CD4-positive, alpha-beta T cell (primary cell): Measurements from ENCODE around the gene TMEM72. TPM values are rescaled to one million over a fixed set of nuclear protein-coding genes. Genes with fewer than 3 reads are reported as not detected.

Experiments used
- ATAC-seq: fragments of 200-7000 bp; cut with Tn5 transposase; one replicate; pipeline ENCODE4 v1.10.0; 2022; ENCODE audit warnings: mild to moderate bottlenecking; ENCODE audit not compliant: poor library complexity
- CTCF ChIA-PET: fragments of 350-600 bp; sonication (Branson Sonifier 250); formaldehyde crosslinking; loops from one replicate; lab custom pipeline; 2021; ENCODE audit warnings: antibody characterized with exemption, inconsistent platforms; lab: Charles Lee
- POLR2A ChIA-PET: fragments of 350-600 bp; sonication (Branson Sonifier 250); formaldehyde crosslinking; loops from one replicate; lab custom pipeline; 2021; ENCODE audit warnings: antibody characterized with exemption, inconsistent platforms; lab: Charles Lee
- DNase-seq, 14 experiments: peaks; one replicate each; pipeline ENCODE4 v3.0.0-alpha.2; 2013 to 2020; ENCODE audit warnings: mixed read lengths in 2 of 14
- H3K27ac ChIP-seq, 2 donors: one replicate each; pipeline versions ENCODE4 v1.5.1 to v1.7.0; 2013; ENCODE audit warnings: low read length in 2 of 2, low read depth in 1 of 2, mild to moderate bottlenecking in 1 of 2
- H3K27me3 ChIP-seq, 2 experiments: 1 replicate in 1 of 2; 2 replicates in 1 of 2; pipeline versions ENCODE4 v1.6.1 to v1.7.0; 2013; ENCODE audit warnings: low read length in 2 of 2, control low read depth in 1 of 2, mild to moderate bottlenecking in 1 of 2, moderate library complexity in 1 of 2; ENCODE audit not compliant: insufficient read depth in 2 of 2, control insufficient read depth in 1 of 2
- H3K36me3 ChIP-seq: one replicate; pipeline ENCODE4 v1.6.1; 2013; ENCODE audit warnings: low read length, control low read depth; ENCODE audit not compliant: insufficient read depth
- H3K4me1 ChIP-seq: one replicate; pipeline ENCODE4 v1.6.1; 2013; ENCODE audit warnings: low read length, control low read depth; ENCODE audit not compliant: insufficient read depth
- H3K4me3 ChIP-seq: one replicate; pipeline ENCODE4 v1.5.1; 2013; ENCODE audit warnings: mild to moderate bottlenecking, low read length, moderate library complexity
- H3K9me3 ChIP-seq, 2 experiments: 1 replicate in 1 of 2; 2 replicates in 1 of 2; pipeline versions ENCODE4 v1.6.1 to v1.7.0; 2013; ENCODE audit warnings: low read length in 2 of 2, mild to moderate bottlenecking in 2 of 2, control low read depth in 1 of 2, moderate library complexity in 1 of 2; ENCODE audit not compliant: control insufficient read depth in 1 of 2, insufficient read depth in 1 of 2
- H3K27ac Mint-ChIP-seq: one replicate; pipeline ENCODE4 v1.8.0; 2020; ENCODE audit warnings: mixed read lengths
- H3K27me3 Mint-ChIP-seq: one replicate; pipeline ENCODE4 v1.8.0; 2021; ENCODE audit warnings: mixed read lengths
- H3K36me3 Mint-ChIP-seq: one replicate; pipeline ENCODE4 v1.8.0; 2021; ENCODE audit warnings: low read depth, mixed read lengths
- H3K4me1 Mint-ChIP-seq: one replicate; pipeline ENCODE4 v1.8.0; 2021; ENCODE audit warnings: low read depth, mixed read lengths
- H3K4me3 Mint-ChIP-seq: one replicate; pipeline ENCODE4 v1.8.0; 2020; ENCODE audit warnings: mild to moderate bottlenecking, mixed read lengths
- H3K9me3 Mint-ChIP-seq: one replicate; pipeline ENCODE4 v1.8.0; 2020; ENCODE audit warnings: mixed read lengths
- intact Hi-C, 2 experiments: fragments of 100-400 bp; cut with DNase I in 1 of 2; cut with micrococcal nuclease in 1 of 2; formaldehyde crosslinking; loops; one replicate each; pipeline versions ENCODE4 v1.15.1 to v1.9.0; 2023 to 2025; cut with DNase I, micrococcal nuclease
- total RNA-seq, 174 experiments: library from RNA in 2 of 174; stranded (reverse) in 2 of 174; gene quantifications; one replicate each; pipeline ENCODE4 v1.2.3 and lab custom pipeline; 2021 to 2026
- TF ChIP-seq, protein P1 (sequence below): fragments of 200-600 bp; IDR thresholded peaks from one replicate; pipeline ENCODE4 v1.8.0; 2022; ENCODE audit warnings: antibody characterized with exemption, mild to moderate bottlenecking

The TMEM72 gene
- total RNA-seq, 2 experiments from 2014 or later, result not detected

- no peak for ATAC-seq
- H3K27ac ChIP-seq, result no peak overlapping the region
- H3K27me3 Mint-ChIP-seq, result no peaks in the 10 kb centered on the region
- H3K4me1 Mint-ChIP-seq, result peaks cover 25% of the 10 kb centered on the region
- H3K4me3 ChIP-seq, result no peak overlapping the region
- H3K27ac Mint-ChIP-seq, result no peak overlapping the region
- H3K4me3 Mint-ChIP-seq, result peak overlapping the region; percentile 48
- ChIA-PET CTCF (no interaction called here), POLR2A (no interaction called here)
- intact Hi-C loops, result loop anchor here in 1 of 2 experiments (5.0 to 10.0 kb wide), 3 partner anchors 78 to 1820 kb away; partner anchors contain the start of gene CSGALNACT2
- H3K9me3 Mint-ChIP-seq, result no peaks in the 10 kb centered on the region
- no peaks in the 10 kb centered on the region for H3K27me3 ChIP-seq
- no peaks in the 10 kb centered on the region for H3K9me3 ChIP-seq
- H3K36me3 Mint-ChIP-seq, result peaks cover 13% of the 10 kb centered on the region
- H3K4me1 ChIP-seq, result peaks cover 17% of the 10 kb centered on the region
- H3K36me3 ChIP-seq, result no peaks in the 10 kb centered on the region
- DNase-seq, result no peak
- TF ChIP-seq, protein P1, sequence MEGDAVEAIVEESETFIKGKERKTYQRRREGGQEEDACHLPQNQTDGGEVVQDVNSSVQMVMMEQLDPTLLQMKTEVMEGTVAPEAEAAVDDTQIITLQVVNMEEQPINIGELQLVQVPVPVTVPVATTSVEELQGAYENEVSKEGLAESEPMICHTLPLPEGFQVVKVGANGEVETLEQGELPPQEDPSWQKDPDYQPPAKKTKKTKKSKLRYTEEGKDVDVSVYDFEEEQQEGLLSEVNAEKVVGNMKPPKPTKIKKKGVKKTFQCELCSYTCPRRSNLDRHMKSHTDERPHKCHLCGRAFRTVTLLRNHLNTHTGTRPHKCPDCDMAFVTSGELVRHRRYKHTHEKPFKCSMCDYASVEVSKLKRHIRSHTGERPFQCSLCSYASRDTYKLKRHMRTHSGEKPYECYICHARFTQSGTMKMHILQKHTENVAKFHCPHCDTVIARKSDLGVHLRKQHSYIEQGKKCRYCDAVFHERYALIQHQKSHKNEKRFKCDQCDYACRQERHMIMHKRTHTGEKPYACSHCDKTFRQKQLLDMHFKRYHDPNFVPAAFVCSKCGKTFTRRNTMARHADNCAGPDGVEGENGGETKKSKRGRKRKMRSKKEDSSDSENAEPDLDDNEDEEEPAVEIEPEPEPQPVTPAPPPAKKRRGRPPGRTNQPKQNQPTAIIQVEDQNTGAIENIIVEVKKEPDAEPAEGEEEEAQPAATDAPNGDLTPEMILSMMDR, result no peak
These were observed 43.8 kb downstream of the TMEM72 start for GRCh38 chr10:44954962-44955361.

DNA sequence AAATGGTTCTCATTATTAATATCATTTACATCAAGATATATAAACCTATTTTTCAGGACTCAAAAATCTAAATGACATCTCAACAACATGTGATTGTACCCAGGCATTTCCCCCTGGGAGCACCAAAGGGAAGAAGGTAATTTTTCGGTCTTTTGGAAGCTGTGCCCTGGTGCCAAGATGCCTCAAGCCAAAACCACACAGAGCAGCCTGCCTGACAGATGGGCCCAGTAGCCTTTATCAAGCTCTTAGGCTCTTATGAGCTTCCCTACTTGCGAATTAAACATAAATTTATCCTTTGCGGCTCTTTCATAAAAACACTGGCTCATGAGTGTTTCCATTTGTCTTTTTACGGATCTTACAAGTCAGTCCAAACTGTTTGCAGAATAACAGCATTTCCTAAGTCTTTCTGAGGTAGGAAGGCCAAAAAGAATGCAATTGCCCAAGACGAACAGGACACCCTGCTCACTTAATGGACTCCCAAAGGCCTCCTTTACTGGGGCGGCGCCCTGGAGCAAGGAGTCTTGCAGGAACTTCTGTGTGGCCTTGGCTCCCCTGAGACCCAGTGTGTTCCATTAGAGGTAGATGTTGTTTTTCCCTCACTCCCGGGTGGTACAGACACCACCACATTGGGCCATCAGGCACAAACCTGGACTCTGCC, 44.4 kb downstream of the TMEM72 start:
- intact Hi-C loops, result loop anchor here in 1 of 2 experiments (5.0 to 10.0 kb wide), 3 partner anchors 78 to 1821 kb away; partner anchors contain the start of gene CSGALNACT2
- Histone ChIP-seq H3K4me1 (peaks cover 23% of the 10 kb centered on the region), H3K9me3 (no peaks in the 10 kb centered on the region), H3K36me3 (no peaks in the 10 kb centered on the region), H3K4me3 (no peak overlapping the region), H3K27ac (no peak overlapping the region), H3K27me3 (no peaks in the 10 kb centered on the region)
- TF ChIP-seq, protein P1, result no peak
- ATAC-seq, result no peak
- Mint-ChIP-seq H3K27me3 (no peaks in the 10 kb centered on the region), H3K9me3 (no peaks in the 10 kb centered on the region), H3K36me3 (peaks cover 13% of the 10 kb centered on the region), H3K4me1 (peaks cover 30% of the 10 kb centered on the region), H3K27ac (no peak overlapping the region), H3K4me3 (no peak overlapping the region)
- ChIA-PET POLR2A (interaction anchor here (0.7 kb wide), 1 partner anchor 23 kb away, joined by 3 read pairs; no protein-coding TSS in a partner anchor), CTCF (no interaction called here)
- DNase-seq, result no peak

GRCh38 chr10:44956226-44956625, 45.1 kb downstream of the TMEM72 start:
- H3K9me3 ChIP-seq, result no peaks in the 10 kb centered on the region
- H3K27me3 Mint-ChIP-seq, result no peaks in the 10 kb centered on the region
- DNase-seq (no peak), ATAC-seq (no peak)
- H3K36me3 Mint-ChIP-seq, result peaks cover 13% of the 10 kb centered on the region
- H3K9me3 Mint-ChIP-seq, result no peaks in the 10 kb centered on the region
- no peak overlapping the region for H3K27ac ChIP-seq
- H3K4me3 ChIP-seq, result no peak overlapping the region
- intact Hi-C loops, result loop anchor here in 1 of 2 experiments (5.0 to 10.0 kb wide), 3 partner anchors 79 to 1821 kb away; partner anchors contain the start of gene CSGALNACT2
- no peaks in the 10 kb centered on the region for H3K27me3 ChIP-seq
- ChIA-PET CTCF (interaction anchor here (0.6 kb wide), 1 partner anchor 52 kb away, joined by 3 read pairs; no protein-coding TSS in a partner anchor), POLR2A (interaction anchor here (0.7 kb wide), 1 partner anchor 22 kb away, joined by 3 read pairs; no protein-coding TSS in a partner anchor)
- H3K4me1 Mint-ChIP-seq, result peaks cover 30% of the 10 kb centered on the region
- peak overlapping the region; percentile 68 for H3K4me3 Mint-ChIP-seq
- H3K36me3 ChIP-seq, result no peaks in the 10 kb centered on the region
- H3K4me1 ChIP-seq, result peaks cover 23% of the 10 kb centered on the region
- TF ChIP-seq, protein P1, result no peak
- H3K27ac Mint-ChIP-seq, result no peak overlapping the region
